Skin epidermis (tissue), 12 donors: ENCODE measurements around the gene POU2AF1.

Experiments
- H3K27ac ChIP-seq, 21 experiments: fragments of 200-600 bp; sonication (generic) in 11 of 21; one replicate each; pipeline ENCODE4 v1.5.0; 2020; ENCODE audit warnings: mild to moderate bottlenecking in 3 of 21, inconsistent platforms in 2 of 21, moderate library complexity in 2 of 21
- H3K4me3 ChIP-seq, 7 experiments: fragments of 200-600 bp; sonication (generic) in 2 of 7; one replicate each; pipeline ENCODE4 v1.5.0; 2020; ENCODE audit warnings: inconsistent platforms in 2 of 7, mild to moderate bottlenecking in 2 of 7, moderate library complexity in 1 of 7

The POU2AF1 gene

GRCh38 chr11:111352935-111353710, 26.0 kb downstream of the POU2AF1 start:
- H3K27ac ChIP-seq: peak overlapping the region in 6 of 21 experiments; percentile 26 to 82 (median 46)
- H3K4me3 ChIP-seq: no peak overlapping the region

GRCh38 chr11:111352231-111352746, 26.8 kb downstream of the POU2AF1 start:
- Histone ChIP-seq H3K27ac (peak overlapping the region in 5 of 21 experiments; percentile 44 to 82 (median 48)), H3K4me3 (no peak overlapping the region)

GRCh38 chr11:111351374-111352055, 27.6 kb downstream of the POU2AF1 start:
- H3K4me3 ChIP-seq: no peak overlapping the region
- peak overlapping the region in 1 of 21 experiments; percentile 40 for H3K27ac ChIP-seq

GRCh38 chr11:111350811-111351210, 28.3 kb downstream of the POU2AF1 start:
- Histone ChIP-seq H3K4me3 (no peak overlapping the region), H3K27ac (no peak overlapping the region)

- no peak overlapping the region for H3K27ac ChIP-seq
- H3K4me3 ChIP-seq: no peak overlapping the region
Measured at GRCh38 chr11:111349191-111349695, 29.8 kb downstream of the POU2AF1 start.

- peak overlapping the region in 2 of 21 experiments; percentile 10 to 35 for H3K27ac ChIP-seq
- no peak overlapping the region for H3K4me3 ChIP-seq
Measured at GRCh38 chr11:111348147-111348546, 30.9 kb downstream of the POU2AF1 start.

- Histone ChIP-seq H3K27ac (peak overlapping the region in 4 of 21 experiments; percentile 10 to 35 (median 32)), H3K4me3 (no peak overlapping the region)
Measured at GRCh38 chr11:111347723-111348115, 31.4 kb downstream of the POU2AF1 start.

GRCh38 chr11:111347002-111347722, 31.9 kb downstream of the POU2AF1 start:
- H3K4me3 ChIP-seq: no peak overlapping the region

GRCh38 chr11:111344032-111344431, 35.0 kb downstream of the POU2AF1 start:
- Histone ChIP-seq H3K4me3 (no peak overlapping the region), H3K27ac (no peak overlapping the region)

More at GRCh38 chr11:111347002-111347722, 31.9 kb downstream of the POU2AF1 start:
- peak overlapping the region in 6 of 21 experiments; percentile 29 to 55 (median 34) for H3K27ac ChIP-seq

- Histone ChIP-seq H3K27ac (no peak overlapping the region), H3K4me3 (no peak overlapping the region)
Measured at GRCh38 chr11:111342329-111342728, 36.7 kb downstream of the POU2AF1 start.

GRCh38 chr11:111339758-111340388, 39.2 kb downstream of the POU2AF1 start:
- Histone ChIP-seq H3K4me3 (no peak overlapping the region), H3K27ac (no peak overlapping the region)

GRCh38 chr11:111336582-111337256, 42.4 kb downstream of the POU2AF1 start:
- H3K27ac ChIP-seq: no peak overlapping the region

GRCh38 chr11:111336062-111336461, 43.0 kb downstream of the POU2AF1 start:
- no peak overlapping the region for H3K4me3 ChIP-seq
- H3K27ac ChIP-seq: no peak overlapping the region

More at GRCh38 chr11:111336582-111337256, 42.4 kb downstream of the POU2AF1 start:
- H3K4me3 ChIP-seq: no peak overlapping the region

- no peak overlapping the region for H3K4me3 ChIP-seq
- H3K27ac ChIP-seq: no peak overlapping the region
Measured at GRCh38 chr11:111335549-111335948, 43.5 kb downstream of the POU2AF1 start.

- Histone ChIP-seq H3K4me3 (no peak overlapping the region), H3K27ac (no peak overlapping the region)
Measured at GRCh38 chr11:111334532-111335502, 44.3 kb downstream of the POU2AF1 start.

GRCh38 chr11:111331711-111332479, 47.2 kb downstream of the POU2AF1 start:
- Histone ChIP-seq H3K27ac (peak overlapping the region in 2 of 21 experiments; percentile 33 to 51), H3K4me3 (no peak overlapping the region)
